AG20443 (cell line): ENCODE measurements around the gene HHAT.

Experiments used
- DNase-seq: peaks from one replicate; pipeline ENCODE4 v3.0.0; 2012; ENCODE audit warnings: low spot score, mixed read lengths

Gene HHAT

GRCh38 chr1:210359255-210359654, 30.6 kb downstream of the HHAT start:
- DNase-seq, result no peak

- DNase-seq, result peak; percentile 71
Observed at GRCh38 chr1:210360852-210361477, 32.3 kb downstream of the HHAT start.

GRCh38 chr1:210361665-210362064, 33.0 kb downstream of the HHAT start:
- no peak for DNase-seq

GRCh38 chr1:210362526-210362925, 33.8 kb downstream of the HHAT start:
- peak; percentile 40 for DNase-seq

- DNase-seq, result no peak
Observed at GRCh38 chr1:210363119-210363518, 34.4 kb downstream of the HHAT start.

- DNase-seq, result no peak
Observed at GRCh38 chr1:210364479-210364878, 35.8 kb downstream of the HHAT start.

- no peak for DNase-seq
Observed at GRCh38 chr1:210366767-210367166, 38.1 kb downstream of the HHAT start.

- DNase-seq, result no peak
Observed at GRCh38 chr1:210367566-210367965, 38.9 kb downstream of the HHAT start.

- no peak for DNase-seq
Observed at GRCh38 chr1:210369425-210369824, 40.7 kb downstream of the HHAT start.

GRCh38 chr1:210371916-210372315, 43.2 kb downstream of the HHAT start:
- no peak for DNase-seq

- no peak for DNase-seq
Observed at GRCh38 chr1:210372491-210372890, 43.8 kb downstream of the HHAT start.

- no peak for DNase-seq
Observed at GRCh38 chr1:210372931-210373627, 44.4 kb downstream of the HHAT start.

GRCh38 chr1:210373628-210373877, 44.9 kb downstream of the HHAT start:
- no peak for DNase-seq

GRCh38 chr1:210373878-210374599, 45.3 kb downstream of the HHAT start:
- peak; percentile 54 for DNase-seq

GRCh38 chr1:210374600-210374953, 45.9 kb downstream of the HHAT start:
- DNase-seq, result no peak

GRCh38 chr1:210376836-210377372, 48.2 kb downstream of the HHAT start:
- DNase-seq, result no peak

GRCh38 chr1:210377731-210378333, 49.1 kb downstream of the HHAT start:
- DNase-seq, result peak; percentile 50

- DNase-seq, result no peak
Observed at GRCh38 chr1:210378736-210379135, 50.0 kb downstream of the HHAT start.

GRCh38 chr1:210381934-210382333, 53.2 kb downstream of the HHAT start:
- no peak for DNase-seq

- DNase-seq, result no peak
Observed at GRCh38 chr1:210384625-210385024, 55.9 kb downstream of the HHAT start.

- DNase-seq, result no peak
Observed at GRCh38 chr1:210385228-210385627, 56.5 kb downstream of the HHAT start.

GRCh38 chr1:210394281-210394821, 65.6 kb downstream of the HHAT start:
- no peak for DNase-seq

- DNase-seq, result no peak
Observed at GRCh38 chr1:210396541-210396940, 67.8 kb downstream of the HHAT start.
